Measurements from ENCODE around the gene PAXIP1.

DNA sequence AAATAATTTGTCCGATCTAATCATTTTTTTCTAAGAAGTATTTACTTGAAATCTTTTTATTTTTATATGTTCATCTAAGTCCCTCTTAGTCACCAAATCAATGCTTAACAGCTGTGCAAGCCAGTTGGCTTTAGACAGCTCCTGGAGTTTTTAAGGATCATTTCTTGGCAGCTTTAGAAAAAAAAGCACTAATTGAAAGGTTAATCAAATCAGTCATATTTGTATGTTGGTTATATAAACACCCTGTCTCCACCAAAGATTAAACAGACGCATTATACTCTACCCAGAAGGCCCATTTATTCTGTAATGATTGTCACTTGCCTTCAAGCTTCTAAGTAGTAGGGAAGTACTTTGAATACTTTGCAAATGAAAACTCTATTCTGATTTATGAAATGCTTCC, 60.2 kb downstream of the PAXIP1 start:
- TF ChIP-seq TCF7 (IDR thresholded peaks at IDR 0.05; ENCODE audit: borderline replicate concordance): no peak
- TF ChIP-seq PAX5 (IDR thresholded peaks at IDR 0.05; ENCODE audit: borderline replicate concordance, low read depth, low read length): no peak
- no peak for TF ChIP-seq EZH2 (IDR thresholded peaks at IDR 0.05; ENCODE audit: borderline replicate concordance, control insufficient read depth, low read depth, low read length)
- TF ChIP-seq SMC3 (IDR thresholded peaks at IDR 0.05; ENCODE audit: borderline replicate concordance, low read length): no peak
- TF ChIP-seq SPI1 (IDR thresholded peaks at IDR 0.05; ENCODE audit: borderline replicate concordance, insufficient read depth, low read depth, low read length): no peak
- TF ChIP-seq JUNB (IDR thresholded peaks at IDR 0.05): no peak
- TF ChIP-seq POLR2A (IDR thresholded peaks at IDR 0.05; ENCODE audit: low read depth, low read length): no peak
- TF ChIP-seq, protein P1, sequence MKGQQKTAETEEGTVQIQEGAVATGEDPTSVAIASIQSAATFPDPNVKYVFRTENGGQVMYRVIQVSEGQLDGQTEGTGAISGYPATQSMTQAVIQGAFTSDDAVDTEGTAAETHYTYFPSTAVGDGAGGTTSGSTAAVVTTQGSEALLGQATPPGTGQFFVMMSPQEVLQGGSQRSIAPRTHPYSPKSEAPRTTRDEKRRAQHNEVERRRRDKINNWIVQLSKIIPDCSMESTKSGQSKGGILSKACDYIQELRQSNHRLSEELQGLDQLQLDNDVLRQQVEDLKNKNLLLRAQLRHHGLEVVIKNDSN (IDR thresholded peaks at IDR 0.05; ENCODE audit: borderline replicate concordance, extremely low read length, insufficient read depth, low read depth, low read length): no peak
- no peak for TF ChIP-seq CREB1 (IDR thresholded peaks at IDR 0.05; ENCODE audit: low read depth)

Measured in GM12878 (cell line).